ENCODE results near the gene FAM20C.

Gene FAM20C

DNA sequence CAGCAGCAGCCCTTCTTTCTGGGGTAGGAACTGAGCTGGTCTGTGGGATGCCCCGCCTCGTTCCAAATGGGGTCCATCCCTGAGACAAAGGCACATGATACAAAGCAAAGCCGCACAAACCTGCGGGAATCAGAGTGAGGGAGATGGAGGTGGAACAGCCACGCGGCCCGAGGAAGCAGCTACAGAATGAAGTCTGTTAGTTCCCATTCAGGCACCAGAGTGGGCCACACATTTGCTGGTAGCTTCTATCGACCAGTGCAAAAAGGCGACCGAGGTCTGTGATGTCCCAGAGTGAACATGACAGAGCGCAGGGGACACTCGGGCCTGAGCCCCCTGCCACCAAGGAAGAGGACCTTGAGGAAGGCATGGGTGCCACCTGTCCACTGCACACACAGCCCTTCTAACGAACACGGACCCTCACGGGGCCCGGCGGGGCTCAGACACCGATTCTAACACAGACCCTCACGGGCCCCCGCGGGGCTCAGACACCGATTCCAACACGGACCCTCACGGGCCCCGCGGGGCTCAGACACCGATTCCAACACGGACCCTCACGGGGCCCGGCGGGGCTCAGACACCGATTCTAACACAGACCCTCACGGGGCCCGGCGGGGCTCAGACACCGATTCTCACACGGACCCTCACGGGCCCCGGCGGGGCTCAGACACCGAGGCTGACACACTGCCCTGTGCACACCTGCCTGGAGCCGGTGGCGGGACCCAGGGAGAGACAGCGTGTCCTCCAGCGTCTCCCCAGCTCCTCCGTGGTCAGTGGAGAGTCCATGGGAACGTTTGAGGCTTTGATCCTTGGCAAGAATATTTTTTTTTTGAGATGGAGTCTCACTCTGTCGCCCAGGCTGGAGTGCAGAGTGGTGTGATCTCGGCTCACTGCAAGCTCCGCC is 32.8 kb upstream of the FAM20C start:
- DNase-seq: peak; percentile 62

DNA sequence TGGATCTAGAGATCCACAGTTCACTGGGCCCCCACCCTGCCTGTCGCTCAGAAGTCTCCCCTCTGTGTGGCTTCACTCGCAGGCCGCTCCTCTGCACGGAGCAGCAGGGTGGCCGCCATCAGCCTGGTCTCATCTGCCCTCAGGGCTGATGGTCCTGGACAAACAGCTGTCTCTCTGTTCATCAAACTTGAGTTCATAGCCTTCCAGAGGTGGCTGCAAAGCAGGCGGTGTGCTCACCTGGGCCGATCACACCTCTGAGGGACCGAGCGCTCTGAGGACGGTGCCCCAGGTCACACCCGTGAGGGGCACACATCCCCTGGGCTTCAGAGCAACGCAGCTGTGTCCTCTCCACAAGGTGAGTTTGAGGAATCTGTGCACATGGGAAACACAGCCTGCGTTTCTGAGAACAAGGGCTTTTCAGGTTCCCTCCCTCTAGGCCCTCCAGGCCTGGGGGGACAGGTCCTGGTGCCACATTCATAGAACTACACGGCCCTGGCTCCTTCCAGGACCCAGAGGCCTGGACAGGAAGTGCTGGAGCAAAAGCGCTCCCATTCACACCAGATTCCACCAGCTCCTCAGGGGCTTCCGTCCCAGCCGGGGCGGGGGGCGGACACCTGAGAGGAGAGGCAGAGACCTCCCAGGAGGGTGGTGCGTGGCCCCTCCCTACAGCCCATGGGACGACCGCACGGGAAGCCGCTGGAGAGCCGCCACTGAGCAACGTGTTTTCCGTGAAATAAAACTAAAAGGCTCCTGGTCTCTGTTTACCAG is 31.2 kb upstream of the FAM20C start:
- DNase-seq: no peak

DNA sequence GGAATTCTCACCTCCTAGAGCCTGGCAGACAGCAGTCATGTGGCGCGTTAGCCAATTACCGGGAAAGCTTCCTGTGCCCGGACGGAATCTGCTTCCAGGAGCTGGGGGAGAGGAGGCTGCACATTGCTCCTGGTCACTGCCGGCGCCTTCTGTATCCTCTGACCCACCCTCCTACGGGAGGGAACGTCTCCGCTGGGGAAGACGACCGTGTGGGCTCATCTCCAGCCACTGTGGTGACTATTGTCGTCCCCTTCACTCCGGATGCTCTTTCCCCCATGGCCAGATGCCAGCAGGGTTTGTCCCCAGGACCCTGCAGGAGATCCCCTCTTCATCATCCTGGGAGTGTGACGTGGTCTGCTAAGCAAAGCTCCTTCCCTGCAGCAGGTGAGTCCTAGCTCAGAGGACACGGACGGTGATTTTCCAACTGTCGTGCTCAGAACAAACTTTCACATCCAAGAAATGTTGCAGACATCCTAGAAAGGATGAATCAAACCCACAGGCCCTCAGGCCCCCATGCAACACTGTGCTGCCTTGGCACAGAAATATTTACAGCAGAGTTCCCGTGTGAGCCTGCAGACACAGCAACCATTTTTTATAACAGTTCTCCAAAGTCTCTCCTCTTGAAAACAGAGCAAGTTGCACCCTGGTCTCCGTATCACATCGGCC is 29.6 kb upstream of the FAM20C start:
- no peak for DNase-seq

DNA sequence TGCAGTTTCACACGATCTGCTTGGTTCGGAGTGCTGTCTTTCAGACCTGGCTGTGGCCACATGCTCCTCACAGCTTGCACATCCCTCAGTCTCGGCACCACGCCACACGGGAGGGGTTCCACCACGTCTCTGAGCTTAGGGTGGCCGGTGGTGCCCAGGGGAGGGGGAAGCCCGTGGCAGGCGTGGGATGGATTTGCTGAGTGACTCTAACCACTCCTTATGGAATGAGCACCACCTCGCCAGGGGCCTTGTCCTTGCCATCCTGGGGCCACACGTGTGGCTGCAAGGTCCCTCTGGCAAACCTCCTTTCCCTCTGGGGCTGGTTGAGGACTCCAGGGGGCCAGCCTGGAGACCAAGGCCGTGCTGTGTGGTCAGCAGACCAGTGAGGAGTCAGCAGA is 29.1 kb upstream of the FAM20C start:
- no peak for DNase-seq

GRCh38 chr7:163971-164881 is 28.1 kb upstream of the FAM20C start:
- no peak for DNase-seq

GRCh38 chr7:164882-165660 is 27.3 kb upstream of the FAM20C start:
- DNase-seq: no peak

DNA sequence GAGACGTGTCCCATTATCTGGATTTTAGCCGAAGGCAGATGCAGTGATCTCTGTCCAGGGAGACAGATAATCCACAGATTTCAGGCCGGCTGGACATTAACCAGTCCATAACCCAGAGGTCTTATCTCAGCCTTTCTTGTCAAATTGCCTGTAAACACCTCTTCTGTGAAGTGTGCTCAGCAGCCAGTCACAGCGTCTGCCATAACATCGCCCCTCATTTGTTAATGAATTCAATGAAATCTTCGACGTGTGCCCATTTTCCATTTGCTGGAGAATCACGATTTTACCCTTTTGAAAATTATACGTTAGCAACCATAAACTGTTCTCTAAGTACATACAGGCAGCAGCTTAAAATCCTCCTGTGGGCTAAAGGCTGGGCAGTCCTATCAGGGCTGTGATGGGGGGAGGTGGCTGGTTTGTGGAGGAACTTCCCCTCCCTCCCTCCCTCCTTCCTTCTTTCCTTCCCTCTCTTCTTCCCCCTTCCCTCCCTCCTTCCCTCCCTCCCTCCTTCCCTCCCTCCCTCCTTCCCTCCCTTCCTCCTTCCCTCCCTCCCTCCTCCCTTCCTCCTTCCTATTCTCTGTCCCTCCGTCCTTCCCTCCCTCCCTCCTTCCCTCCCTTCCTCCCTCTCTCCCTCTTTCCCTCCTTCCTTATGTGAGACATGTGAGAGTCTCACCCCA is 26.6 kb upstream of the FAM20C start:
- DNase-seq: no peak

DNA sequence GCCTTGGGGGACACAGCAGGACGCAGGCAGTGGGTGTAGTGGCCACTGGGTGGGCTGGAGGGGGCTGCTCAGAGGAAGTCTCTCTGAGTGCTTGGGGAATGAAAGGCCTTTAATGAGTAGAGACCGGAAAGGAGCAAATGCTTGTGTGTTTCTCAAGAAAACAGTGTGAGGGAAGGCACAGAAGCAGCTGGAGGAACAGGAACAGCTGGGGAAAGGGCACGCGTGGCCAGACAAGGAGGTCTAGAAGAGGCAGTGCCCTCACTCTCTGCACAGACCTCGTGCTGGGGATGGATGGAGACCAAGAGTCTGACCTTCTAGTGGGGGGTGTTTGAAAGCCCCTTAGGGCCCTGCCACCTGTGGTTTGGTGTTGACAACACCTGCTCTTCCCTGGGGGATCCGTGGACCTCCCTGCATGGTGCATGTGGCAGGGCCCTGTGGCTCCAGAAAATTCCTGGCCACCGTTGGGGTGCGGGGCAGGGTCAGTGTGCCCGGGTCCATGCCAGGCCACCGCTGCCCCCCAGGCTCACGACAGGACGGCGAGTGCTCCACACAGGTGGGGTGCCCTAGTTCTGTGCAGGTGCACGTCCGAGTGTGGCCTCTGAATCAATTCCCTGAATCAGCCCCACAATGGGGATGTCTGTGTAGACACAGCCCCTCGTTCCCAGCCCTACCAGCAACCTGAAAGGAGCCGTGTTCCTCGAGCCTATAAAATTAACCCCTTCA is 25.9 kb upstream of the FAM20C start:
- no peak for DNase-seq

DNA sequence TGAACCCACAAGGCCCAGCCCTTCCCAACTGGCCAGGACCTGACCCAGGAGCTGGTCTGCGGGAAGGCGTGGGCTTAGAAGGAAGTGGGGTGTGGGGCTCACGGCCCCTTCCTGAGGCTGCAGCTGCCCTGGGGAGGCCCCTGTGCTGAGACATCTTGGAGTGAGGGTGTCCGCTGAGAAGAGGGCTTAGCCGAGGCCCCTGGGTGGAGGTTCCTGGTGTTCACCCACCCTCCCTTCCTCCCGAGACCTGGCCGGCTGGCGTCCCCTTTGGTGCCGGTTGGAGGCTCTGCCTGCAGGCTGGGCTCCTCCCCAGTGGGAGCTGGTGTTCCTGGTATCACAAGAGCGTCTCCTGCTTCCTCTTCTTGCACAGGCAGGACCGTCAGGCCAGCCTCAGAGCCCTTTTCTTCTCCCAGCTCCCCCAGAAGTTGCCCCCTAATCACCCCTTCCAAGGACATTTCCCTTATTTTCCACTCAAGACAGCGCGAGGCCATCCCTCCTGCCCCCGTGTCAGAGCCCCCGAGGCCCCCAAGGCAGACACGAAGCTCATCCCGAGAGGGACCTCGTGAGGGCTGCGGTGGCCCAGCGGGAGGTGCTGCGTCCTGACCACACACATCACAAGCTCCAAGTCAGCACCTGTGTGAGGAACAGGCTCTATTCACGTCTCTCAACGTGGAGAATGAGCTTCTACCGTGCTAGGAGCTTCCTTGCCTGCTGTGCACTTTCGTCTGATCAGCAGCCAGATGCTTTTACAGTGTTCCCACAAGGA is 25.1 kb upstream of the FAM20C start:
- no peak for DNase-seq

DNA sequence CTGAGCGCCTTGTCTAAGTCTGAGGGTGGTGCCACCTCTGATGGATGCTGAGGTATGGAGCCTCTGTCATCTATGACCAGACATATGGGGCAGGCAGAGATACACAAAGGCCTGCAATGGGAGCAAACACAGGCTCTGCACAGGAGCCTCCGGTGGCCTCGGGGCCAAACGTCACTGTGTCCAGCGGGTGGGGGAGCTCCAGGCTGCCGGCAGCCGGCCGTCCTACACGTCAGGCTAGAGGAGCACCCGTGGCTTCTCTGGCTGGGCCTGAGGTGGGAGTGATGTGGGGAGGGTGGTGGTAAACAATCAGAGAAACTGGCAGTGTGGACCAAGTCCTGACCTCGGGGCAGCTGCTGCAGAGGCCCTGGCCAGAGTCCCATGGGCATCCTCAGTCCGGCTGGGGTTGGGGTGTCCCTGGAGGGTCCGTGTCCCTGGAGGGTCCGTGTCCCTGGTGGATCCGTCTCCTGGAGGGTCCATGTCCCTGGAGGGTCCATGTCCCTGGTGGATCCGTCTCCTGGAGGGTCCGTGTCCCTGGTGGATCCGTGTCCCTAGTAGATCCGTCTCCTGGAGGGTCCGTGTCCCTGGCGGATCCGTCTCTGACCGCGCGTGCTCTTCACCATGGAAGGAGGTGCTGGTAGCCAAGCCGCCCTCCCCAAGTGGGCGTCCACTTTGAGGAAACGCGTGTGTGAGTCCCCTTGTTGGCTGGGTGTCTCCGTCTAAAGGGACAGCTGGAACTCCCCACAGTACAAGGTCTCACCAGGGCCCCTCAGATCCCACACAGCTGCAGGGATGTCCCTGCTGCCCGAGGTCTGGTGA is 24.2 kb upstream of the FAM20C start:
- DNase-seq: no peak

DNA sequence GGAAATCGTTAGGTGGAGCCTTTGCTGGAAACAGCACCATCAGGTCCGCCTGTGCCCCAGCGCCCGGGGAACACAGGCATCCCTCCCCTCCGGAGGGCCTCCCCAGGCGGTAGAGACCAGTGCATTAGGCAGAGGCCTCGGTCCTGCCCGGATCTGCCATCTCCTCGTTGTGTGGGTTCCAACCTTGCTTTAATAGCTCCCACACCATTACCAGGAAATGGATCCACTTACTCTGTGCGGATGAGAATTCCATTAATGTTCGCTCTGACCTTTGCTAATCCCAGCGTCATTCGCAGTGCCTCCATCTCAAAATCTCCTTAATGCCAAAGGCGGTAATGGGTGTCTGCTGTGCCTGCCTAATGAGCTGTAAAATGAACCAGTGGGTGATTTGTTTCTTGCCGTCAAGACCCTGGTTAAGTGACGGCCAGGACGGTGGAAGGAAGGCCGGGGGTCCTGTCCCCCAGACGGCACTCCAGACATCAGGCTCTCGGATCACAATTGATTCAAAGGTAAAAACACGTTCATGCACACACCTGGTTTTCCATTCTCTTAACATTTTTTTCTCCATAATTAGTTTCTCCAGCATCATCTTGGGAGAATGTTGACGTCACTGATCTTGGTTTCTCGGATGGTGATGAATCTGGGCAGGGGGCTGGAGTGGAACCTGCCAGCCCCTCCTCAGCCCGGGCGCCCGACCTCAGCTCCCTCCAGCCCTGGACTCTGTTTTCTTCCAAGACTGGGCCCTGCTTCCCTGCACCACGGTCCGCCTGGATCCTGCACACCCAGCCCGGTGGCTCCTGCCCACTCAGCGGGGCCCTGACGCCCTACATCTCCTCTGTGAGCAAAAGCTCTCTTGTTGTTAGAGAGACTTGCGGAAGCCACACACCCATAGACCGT is 22.8 kb upstream of the FAM20C start:
- DNase-seq: peak; percentile 75

- DNase-seq: no peak
Observed at GRCh38 chr7:170551-171363, 21.6 kb upstream of the FAM20C start.

DNA sequence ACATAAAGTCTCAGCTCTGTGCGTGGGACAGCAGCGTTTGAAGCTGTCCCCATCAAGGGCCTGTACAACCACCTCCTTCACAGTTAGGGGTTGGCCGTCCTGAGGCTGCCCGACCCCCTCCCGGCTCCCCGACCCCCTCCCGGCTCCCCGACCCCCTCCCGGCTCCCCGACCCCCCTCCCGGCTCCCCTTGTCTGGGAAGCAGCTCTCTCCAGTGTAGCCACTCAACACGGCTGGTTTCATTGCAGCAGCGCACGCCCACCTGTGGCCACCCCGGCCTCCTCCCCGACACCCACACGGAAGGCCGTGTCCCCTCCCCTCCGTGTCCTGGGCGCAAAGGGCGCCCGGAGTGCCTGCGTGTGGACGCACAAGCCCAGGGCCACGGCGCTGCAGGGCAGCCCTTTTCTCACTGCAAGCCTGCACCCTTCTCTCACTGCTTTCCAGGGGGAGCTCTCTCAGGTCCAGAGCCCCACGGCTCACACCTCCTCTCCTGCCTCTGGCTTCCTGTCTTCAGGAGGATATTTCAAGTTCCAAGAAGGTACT is 20.9 kb upstream of the FAM20C start:
- no peak for DNase-seq

DNA sequence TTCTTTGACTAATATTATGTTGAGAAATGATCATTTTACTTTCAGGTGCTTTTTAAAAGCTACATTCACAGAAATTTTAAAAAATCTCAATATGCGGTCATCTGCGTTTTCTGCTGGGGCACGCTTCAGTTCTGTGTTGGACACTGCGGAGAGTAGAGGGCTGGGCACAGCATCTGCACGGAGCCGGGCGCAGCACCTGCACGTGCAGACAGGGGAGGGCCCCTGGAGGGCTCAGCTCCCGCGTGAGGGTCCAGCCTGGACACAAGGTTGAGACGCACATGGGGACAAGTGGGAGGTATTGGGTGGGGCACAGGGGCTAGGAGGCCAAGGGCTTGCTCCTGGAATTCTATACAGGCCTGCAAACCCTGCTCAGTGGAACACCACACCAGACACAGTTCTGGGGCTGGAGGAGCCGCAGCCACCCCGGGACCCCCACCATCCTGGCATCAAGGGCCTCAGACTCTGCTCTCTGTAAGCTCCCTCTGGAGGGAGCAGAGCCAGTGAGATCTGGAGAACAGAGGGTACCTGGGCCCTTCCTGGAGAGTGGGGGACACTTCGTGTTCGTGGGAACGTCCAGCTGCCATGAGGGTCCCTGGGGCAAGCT is 20.4 kb upstream of the FAM20C start:
- no peak for DNase-seq

DNA sequence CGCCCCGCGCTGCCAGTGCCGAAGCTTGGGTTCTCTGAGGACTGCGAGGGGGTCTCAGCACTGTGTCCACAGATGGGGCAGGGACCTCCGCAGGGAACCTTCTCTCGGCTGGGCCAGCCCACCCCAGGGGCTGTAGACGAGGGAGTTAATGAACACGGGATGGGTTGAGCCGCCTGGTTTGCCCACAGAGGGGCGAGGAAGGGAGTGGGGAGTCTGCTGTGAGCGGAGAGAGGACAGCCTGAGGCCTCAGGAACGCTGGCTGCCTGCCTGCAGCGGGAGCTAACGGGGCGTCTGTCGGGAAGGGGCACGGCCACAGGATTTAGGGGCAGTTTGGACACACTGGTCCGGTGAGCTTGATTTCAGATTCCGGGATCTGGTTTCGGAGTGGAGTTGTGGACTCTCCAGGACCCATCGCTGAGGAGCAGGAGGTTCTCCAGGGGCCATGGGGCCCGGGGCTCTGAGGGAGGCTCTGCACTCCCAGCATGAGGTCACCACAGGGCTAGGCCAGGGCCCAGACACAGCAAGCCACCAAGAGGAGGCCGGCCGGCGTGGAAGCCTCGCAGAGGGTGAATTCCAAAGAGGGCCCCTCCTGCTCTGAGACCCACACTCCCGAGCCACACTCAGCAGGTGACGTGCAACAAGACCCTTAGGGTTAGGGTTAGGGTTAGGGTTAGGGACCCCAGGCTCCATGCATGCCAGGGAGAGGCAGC is 19.0 kb upstream of the FAM20C start:
- DNase-seq: no peak
